Vagina (tissue), 2 donors: ENCODE data around the gene KDM7A. TPM values are rescaled to one million over a fixed set of nuclear protein-coding genes. Genes with fewer than 3 reads are reported as not detected.
"Not testable (repeated sequence)": the region's sequence is repeated elsewhere in the genome, so short reads cannot be mapped to it uniquely, and the experiment has no call there.

Experiments
- DNase-seq, 2 donors: peaks; one replicate each; pipeline ENCODE4 v3.0.0-alpha.2; 2017; ENCODE audit errors: extremely low spot score in 2 of 2
- H3K27ac ChIP-seq: fragments of 200-600 bp; sonication (generic); one replicate; pipeline ENCODE4 v1.5.1; 2019
- H3K27me3 ChIP-seq: fragments of 200-600 bp; sonication (generic); one replicate; pipeline ENCODE4 v1.5.1; 2019
- H3K36me3 ChIP-seq, 2 donors: fragments of 200-600 bp; sonication (generic); one replicate each; pipeline ENCODE4 v1.5.1; 2017 to 2019
- H3K4me1 ChIP-seq: fragments of 200-600 bp; sonication (generic); one replicate; pipeline ENCODE4 v1.5.1; 2019
- H3K4me3 ChIP-seq, 2 donors: fragments of 200-600 bp; sonication (generic); 1 replicate in 1 of 2; 2 replicates in 1 of 2; pipeline ENCODE4 v1.5.1; 2016 to 2019
- H3K9me3 ChIP-seq: fragments of 200-600 bp; sonication (generic); one replicate; pipeline ENCODE4 v1.5.1; 2019
- CTCF ChIP-seq, 3 experiments: fragments of 450-650 bp in 2 of 3; fragments of 200-600 bp in 1 of 3; sonication (generic) in 1 of 3; IDR thresholded peaks; one replicate each; pipeline ENCODE4 v1.5.1; 2017 to 2019; ENCODE audit warnings: antibody characterized with exemption in 3 of 3, mild to moderate bottlenecking in 2 of 3, moderate library complexity in 2 of 3
- POLR2A ChIP-seq, 2 donors: fragments of 450-650 bp; IDR thresholded peaks; one replicate each; pipeline ENCODE4 v1.6.1; 2017; ENCODE audit warnings: antibody characterized with exemption in 2 of 2, mild to moderate bottlenecking in 2 of 2, moderate library complexity in 2 of 2
- POLR2AphosphoS5 ChIP-seq, 2 donors: sonication (generic); formaldehyde crosslinking; IDR thresholded peaks; one replicate each; pipeline ENCODE4 v1.9.0; 2017; ENCODE audit warnings: antibody characterized with exemption in 2 of 2, mild to moderate bottlenecking in 2 of 2, low read depth in 1 of 2; ENCODE audit not compliant: insufficient read depth in 1 of 2
- intact Hi-C: fragments of 100-400 bp; cut with DNase I; formaldehyde crosslinking; loops from one replicate; pipeline ENCODE4 v1.15.1; 2023
- total RNA-seq: library from RNA; depleted of rRNA; stranded (reverse); fragments of >200 nt; gene quantifications from one replicate; pipeline ENCODE4 v1.2.3, GENCODE V29; 2016

KDM7A gene
- total RNA-seq, 1 donor from 2014 or later, result 24.6 TPM

- Histone ChIP-seq H3K4me3 (no peak overlapping the region), H3K27ac (no peak overlapping the region), H3K36me3 (no peaks in the 10 kb centered on the region), H3K4me1 (peaks cover 7% of the 10 kb centered on the region), H3K9me3 (no peaks in the 10 kb centered on the region), H3K27me3 (no peaks in the 10 kb centered on the region)
- intact Hi-C loops, result no loop called here
- TF ChIP-seq POLR2AphosphoS5 (IDR thresholded peaks at IDR 0.05; ENCODE audit: insufficient read depth in 1 of 2, low read depth in 1 of 2) (no peak), POLR2A (IDR thresholded peaks at IDR 0.05) (no peak)
- no peak for DNase-seq
Observed at GRCh38 chr7:140209866-140210609, 33.3 kb upstream of the KDM7A start.

- Histone ChIP-seq H3K4me1 (no peaks in the 10 kb centered on the region), H3K36me3 (no peaks in the 10 kb centered on the region), H3K9me3 (no peaks in the 10 kb centered on the region), H3K27me3 (no peaks in the 10 kb centered on the region), H3K27ac (no peak overlapping the region), H3K4me3 (no peak overlapping the region)
- DNase-seq, result no peak
- intact Hi-C loops, result no loop called here
- no peak for TF ChIP-seq POLR2A (IDR thresholded peaks at IDR 0.05)
- TF ChIP-seq POLR2AphosphoS5 (IDR thresholded peaks at IDR 0.05; ENCODE audit: insufficient read depth in 1 of 2, low read depth in 1 of 2), result no peak
- TF ChIP-seq CTCF (IDR thresholded peaks at IDR 0.05), result no peak
Observed at GRCh38 chr7:140206616-140207389, 30.0 kb upstream of the KDM7A start.

- intact Hi-C loops, result no loop called here
- H3K4me1 ChIP-seq, result no peaks in the 10 kb centered on the region
- TF ChIP-seq CTCF (IDR thresholded peaks at IDR 0.05) (no peak), POLR2A (IDR thresholded peaks at IDR 0.05) (no peak), POLR2AphosphoS5 (IDR thresholded peaks at IDR 0.05; ENCODE audit: insufficient read depth in 1 of 2, low read depth in 1 of 2) (no peak)
Observed at GRCh38 chr7:140205600-140205999, 28.8 kb upstream of the KDM7A start.

GRCh38 chr7:140203556-140203955, 26.8 kb upstream of the KDM7A start:
- intact Hi-C loops, result no loop called here
- Histone ChIP-seq H3K27me3 (no peaks in the 10 kb centered on the region), H3K4me1 (no peaks in the 10 kb centered on the region), H3K4me3 (no peak overlapping the region), H3K9me3 (no peaks in the 10 kb centered on the region), H3K27ac (no peak overlapping the region), H3K36me3 (no peaks in the 10 kb centered on the region)
- no peak for DNase-seq
- TF ChIP-seq CTCF (IDR thresholded peaks at IDR 0.05) (no peak), POLR2A (IDR thresholded peaks at IDR 0.05) (no peak), POLR2AphosphoS5 (IDR thresholded peaks at IDR 0.05; ENCODE audit: insufficient read depth in 1 of 2, low read depth in 1 of 2) (no peak)

More at GRCh38 chr7:140205600-140205999, 28.8 kb upstream of the KDM7A start:
- Histone ChIP-seq H3K27ac (no peak overlapping the region), H3K4me3 (no peak overlapping the region), H3K27me3 (no peaks in the 10 kb centered on the region), H3K36me3 (no peaks in the 10 kb centered on the region), H3K9me3 (no peaks in the 10 kb centered on the region)
- DNase-seq, result no peak

GRCh38 chr7:140202942-140203341, 26.2 kb upstream of the KDM7A start:
- H3K9me3 ChIP-seq, intact Hi-C loops, H3K36me3 ChIP-seq, H3K4me1 ChIP-seq, H3K27me3 ChIP-seq, DNase-seq, H3K27ac ChIP-seq, H3K4me3 ChIP-seq: not testable (repeated sequence)

GRCh38 chr7:140201393-140201792, 24.6 kb upstream of the KDM7A start:
- no peak overlapping the region for H3K4me3 ChIP-seq
- no peaks in the 10 kb centered on the region for H3K36me3 ChIP-seq
- H3K27ac ChIP-seq, result no peak overlapping the region
- intact Hi-C loops, result no loop called here
- no peaks in the 10 kb centered on the region for H3K4me1 ChIP-seq
- no peak for DNase-seq
- no peaks in the 10 kb centered on the region for H3K9me3 ChIP-seq
- TF ChIP-seq POLR2A (IDR thresholded peaks at IDR 0.05) (no peak), POLR2AphosphoS5 (IDR thresholded peaks at IDR 0.05; ENCODE audit: insufficient read depth in 1 of 2, low read depth in 1 of 2) (no peak), CTCF (IDR thresholded peaks at IDR 0.05) (no peak)
- no peaks in the 10 kb centered on the region for H3K27me3 ChIP-seq
